ENCODE data around the gene SERPINA4.
A peak's percentile ranks its signal among the peaks of the same experiment; 100 is the strongest.
"Not testable (repeated sequence)": the region's sequence is repeated elsewhere in the genome, so short reads cannot be mapped to it uniquely, and the experiment has no call there.

Gene SERPINA4

GRCh38 chr14:94592457-94592856 lies 31.2 kb downstream of the SERPINA4 start:
- no peak for DNase-seq (ENCODE audit: low spot score)

GRCh38 chr14:94593376-94593748 lies 32.1 kb downstream of the SERPINA4 start:
- DNase-seq (ENCODE audit: low spot score): no peak

GRCh38 chr14:94593749-94594431 lies 32.6 kb downstream of the SERPINA4 start:
- DNase-seq (ENCODE audit: low spot score): no peak

- DNase-seq (ENCODE audit: low spot score): no peak
Measured at GRCh38 chr14:94594441-94594840, 33.2 kb downstream of the SERPINA4 start.

- DNase-seq (ENCODE audit: low spot score): no peak
Measured at GRCh38 chr14:94595912-94596311, 34.7 kb downstream of the SERPINA4 start.

GRCh38 chr14:94596361-94596760 lies 35.1 kb downstream of the SERPINA4 start:
- DNase-seq (ENCODE audit: low spot score): no peak

GRCh38 chr14:94597788-94598187 lies 36.5 kb downstream of the SERPINA4 start:
- no peak for DNase-seq (ENCODE audit: low spot score)

GRCh38 chr14:94598506-94598815 lies 37.2 kb downstream of the SERPINA4 start:
- DNase-seq (ENCODE audit: low spot score): no peak

GRCh38 chr14:94598816-94599655 lies 37.8 kb downstream of the SERPINA4 start:
- peak; percentile 52 for DNase-seq (ENCODE audit: low spot score)

GRCh38 chr14:94599656-94600004 lies 38.4 kb downstream of the SERPINA4 start:
- DNase-seq (ENCODE audit: low spot score): no peak

GRCh38 chr14:94600148-94600545 lies 38.9 kb downstream of the SERPINA4 start:
- no peak for DNase-seq (ENCODE audit: low spot score)

- DNase-seq (ENCODE audit: low spot score): peak; percentile 8
Measured at GRCh38 chr14:94601884-94602391, 40.7 kb downstream of the SERPINA4 start.

- DNase-seq (ENCODE audit: low spot score): no peak
Measured at GRCh38 chr14:94602722-94603121, 41.5 kb downstream of the SERPINA4 start.

- DNase-seq (ENCODE audit: low spot score): no peak
Measured at GRCh38 chr14:94605361-94605760, 44.1 kb downstream of the SERPINA4 start.

GRCh38 chr14:94608966-94609365 lies 47.7 kb downstream of the SERPINA4 start:
- not testable (repeated sequence) for DNase-seq (ENCODE audit: low spot score)

- no peak for DNase-seq (ENCODE audit: low spot score)
Measured at GRCh38 chr14:94611179-94611578, 49.9 kb downstream of the SERPINA4 start.

- DNase-seq (ENCODE audit: low spot score): no peak
Measured at GRCh38 chr14:94612174-94612573, 50.9 kb downstream of the SERPINA4 start, which contains the start of gene SERPINA3. Gene SERPINA3, plus strand, starts transcription at chr14:94612391. Its CDS starts 2,051 bp downstream, at chr14:94614442.

GRCh38 chr14:94612580-94613554 lies 51.6 kb downstream of the SERPINA4 start:
- no peak for DNase-seq (ENCODE audit: low spot score)

- no peak for DNase-seq (ENCODE audit: low spot score)
Measured at GRCh38 chr14:94613720-94614644, 52.7 kb downstream of the SERPINA4 start.

- no peak for DNase-seq (ENCODE audit: low spot score)
Measured at GRCh38 chr14:94614802-94615201, 53.6 kb downstream of the SERPINA4 start.

- no peak for DNase-seq (ENCODE audit: low spot score)
Measured at GRCh38 chr14:94615254-94615653, 54.0 kb downstream of the SERPINA4 start.

Data from putamen (tissue), 1 donor.